ENCODE measurements around the gene TMEM62. TPM values are rescaled to one million over a fixed set of nuclear protein-coding genes. Genes with fewer than 3 reads are reported as not detected.
"Not testable (repeated sequence)": the region's sequence is repeated elsewhere in the genome, so short reads cannot be mapped to it uniquely, and the experiment has no call there.

TMEM62 gene
- total and polyA plus RNA-seq, 2 experiments from 2014 or later: 6.5 to 11.2 TPM

DNA sequence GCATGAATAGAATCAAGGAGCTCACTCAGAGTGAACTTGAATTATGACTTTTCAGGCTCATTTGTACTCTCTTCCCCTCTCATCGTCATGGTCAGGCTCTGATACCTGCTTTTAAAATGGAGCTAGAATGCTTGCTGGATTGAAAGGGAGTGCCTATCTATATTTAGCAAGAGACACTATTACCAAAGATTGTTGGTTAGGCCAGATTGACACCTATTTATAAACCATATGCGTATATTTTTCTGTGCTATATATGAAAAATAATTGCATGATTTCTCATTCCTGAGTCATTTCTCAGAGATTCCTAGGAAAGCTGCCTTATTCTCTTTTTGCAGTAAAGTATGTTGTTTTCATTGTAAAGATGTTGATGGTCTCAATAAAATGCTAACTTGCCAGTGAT, 61.4 kb downstream of the TMEM62 start:
- in situ Hi-C loops (cut with MboI): no loop called here
- H3K9me3 ChIP-seq (ENCODE audit: low read depth): no peaks in the 10 kb centered on the region
- H3K9ac ChIP-seq: no peak overlapping the region
- no peaks in the 10 kb centered on the region for H4K20me1 ChIP-seq (ENCODE audit: insufficient read depth)
- TF ChIP-seq EZH2phosphoT487 (IDR thresholded peaks at IDR 0.05; ENCODE audit: insufficient read depth, low read depth): no peak
- no peak for TF ChIP-seq EZH2 (IDR thresholded peaks at IDR 0.05; ENCODE audit: insufficient read depth, poor library complexity, severe bottlenecking)
- no peaks in the 10 kb centered on the region for H3K4me1 ChIP-seq (ENCODE audit: insufficient read depth)
- H3F3A ChIP-seq (ENCODE audit: insufficient read depth): no peaks in the 10 kb centered on the region; the same call in 1 of the 2 replicates
- WGBS, 2 experiments (ENCODE audit: low coverage in 1 of 2, low lambda C conversion rate in 2 of 2, missing lambda C conversion rate in 2 of 2): 93% methylated on average over 2 of the region's 2 CpGs
- no peaks in the 10 kb centered on the region for H3K27me3 ChIP-seq (replicated peaks; ENCODE audit: insufficient read depth)
- H3K79me2 ChIP-seq (ENCODE audit: insufficient read depth): no peaks in the 10 kb centered on the region
- no peak overlapping the region for H3K4me2 ChIP-seq (ENCODE audit: unreplicated experiment)
- no peak overlapping the region for H3K27ac ChIP-seq
- no peak for DNase-seq
- peaks cover 53% of the 10 kb centered on the region for H3K36me3 ChIP-seq (ENCODE audit: low read depth)
- H2AFZ ChIP-seq: no peak overlapping the region
- H3K4me3 ChIP-seq: no peak overlapping the region
- no peaks in the 10 kb centered on the region for H3K9me2 ChIP-seq (ENCODE audit: insufficient read depth)

DNA sequence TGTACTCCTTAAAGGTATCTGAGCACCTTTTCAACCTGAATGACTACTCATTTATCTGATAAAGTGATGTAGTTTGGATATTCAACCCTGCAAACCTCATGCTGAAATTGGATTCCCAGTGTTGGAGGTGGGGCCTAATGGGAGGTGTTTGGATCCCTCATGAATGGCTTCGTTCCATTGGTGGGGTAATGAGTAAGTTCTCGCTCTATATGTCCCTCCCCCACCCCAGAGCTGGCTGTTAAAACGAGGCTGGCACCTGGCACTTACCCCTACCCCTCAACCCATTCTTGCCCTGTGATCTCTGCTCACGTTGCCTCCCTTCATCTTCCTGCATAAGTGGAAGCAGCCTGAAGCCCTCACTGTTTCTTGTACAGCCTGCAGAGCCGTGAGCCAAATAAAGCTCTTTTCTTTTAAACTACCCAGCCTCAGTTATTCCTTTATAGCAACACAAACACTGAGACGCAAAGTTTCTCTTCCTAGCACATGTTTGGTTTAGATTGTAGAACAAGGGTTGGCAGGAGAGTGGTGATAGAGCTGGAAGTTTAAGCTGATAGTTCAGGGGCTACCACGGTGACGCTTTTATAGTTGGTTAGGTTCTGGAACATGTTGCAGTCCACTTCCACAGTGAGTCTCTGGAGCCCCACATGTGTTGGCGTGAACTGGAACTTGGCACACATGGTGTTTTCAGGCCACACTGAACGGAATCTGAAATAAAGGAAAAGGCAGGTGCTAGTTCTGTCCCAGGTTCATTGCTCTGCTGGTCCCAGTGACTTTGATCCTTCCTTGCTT, 63.6 kb downstream of the TMEM62 start:
- H3K4me3 ChIP-seq: no peak overlapping the region
- no peak overlapping the region for H3K9ac ChIP-seq
- no peaks in the 10 kb centered on the region for H3K9me2 ChIP-seq (ENCODE audit: insufficient read depth)
- H4K20me1 ChIP-seq (ENCODE audit: insufficient read depth): no peaks in the 10 kb centered on the region
- in situ Hi-C loops (cut with MboI): no loop called here
- H2AFZ ChIP-seq: no peak overlapping the region
- no peaks in the 10 kb centered on the region for H3K27me3 ChIP-seq (replicated peaks; ENCODE audit: insufficient read depth)
- no peak overlapping the region for H3K4me2 ChIP-seq (ENCODE audit: unreplicated experiment)
- H3K27ac ChIP-seq: no peak overlapping the region
- H3K4me1 ChIP-seq (ENCODE audit: insufficient read depth): no peaks in the 10 kb centered on the region
- no peaks in the 10 kb centered on the region for H3K9me3 ChIP-seq (ENCODE audit: low read depth)
- DNase-seq: no peak
- TF ChIP-seq EZH2 (IDR thresholded peaks at IDR 0.05; ENCODE audit: insufficient read depth, poor library complexity, severe bottlenecking) (no peak), EZH2phosphoT487 (IDR thresholded peaks at IDR 0.05; ENCODE audit: insufficient read depth, low read depth) (no peak)
- peaks cover 37% of the 10 kb centered on the region for H3K36me3 ChIP-seq (ENCODE audit: low read depth)
- H3F3A ChIP-seq (ENCODE audit: insufficient read depth): no peaks in the 10 kb centered on the region; the same call in 1 of the 2 replicates
- H3K79me2 ChIP-seq (ENCODE audit: insufficient read depth): no peaks in the 10 kb centered on the region
- 81 to 85% methylated on average over 10 of the region's 10 CpGs for WGBS, 2 experiments (ENCODE audit: low coverage in 1 of 2, low lambda C conversion rate in 2 of 2, missing lambda C conversion rate in 2 of 2)

- H3K4me1 ChIP-seq (ENCODE audit: insufficient read depth); H3F3A ChIP-seq (ENCODE audit: insufficient read depth); H3K4me3 ChIP-seq; H3K79me2 ChIP-seq (ENCODE audit: insufficient read depth); H3K9me2 ChIP-seq (ENCODE audit: insufficient read depth); H3K9me3 ChIP-seq (ENCODE audit: low read depth); H3K27me3 ChIP-seq (replicated peaks; ENCODE audit: insufficient read depth); H3K4me2 ChIP-seq (ENCODE audit: unreplicated experiment); H3K27ac ChIP-seq; H2AFZ ChIP-seq; H3K9ac ChIP-seq; in situ Hi-C loops (cut with MboI); H4K20me1 ChIP-seq (ENCODE audit: insufficient read depth); DNase-seq: not testable (repeated sequence)
- H3K36me3 ChIP-seq (ENCODE audit: low read depth): peaks cover 29% of the 10 kb centered on the region
- 93 to 94% methylated on average over 3 of the region's 3 CpGs for WGBS, 2 experiments (ENCODE audit: low coverage in 1 of 2, low lambda C conversion rate in 2 of 2, missing lambda C conversion rate in 2 of 2)
These were observed 64.4 kb downstream of the TMEM62 start for GRCh38 chr15:43197773-43198172.

- H3F3A ChIP-seq (ENCODE audit: insufficient read depth); H2AFZ ChIP-seq; H3K79me2 ChIP-seq (ENCODE audit: insufficient read depth); H3K27me3 ChIP-seq (replicated peaks; ENCODE audit: insufficient read depth); H3K9ac ChIP-seq; H3K4me3 ChIP-seq; H3K9me2 ChIP-seq (ENCODE audit: insufficient read depth); DNase-seq; H3K9me3 ChIP-seq (ENCODE audit: low read depth); H4K20me1 ChIP-seq (ENCODE audit: insufficient read depth); H3K4me1 ChIP-seq (ENCODE audit: insufficient read depth); H3K27ac ChIP-seq; H3K4me2 ChIP-seq (ENCODE audit: unreplicated experiment); in situ Hi-C loops (cut with MboI): not testable (repeated sequence)
- H3K36me3 ChIP-seq (ENCODE audit: low read depth): peaks cover 23% of the 10 kb centered on the region
- 93 to 98% methylated on average over 4 of the region's 4 CpGs for WGBS, 2 experiments (ENCODE audit: low coverage in 1 of 2, low lambda C conversion rate in 2 of 2, missing lambda C conversion rate in 2 of 2)
These were observed 65.2 kb downstream of the TMEM62 start for GRCh38 chr15:43198556-43198955.

DNA sequence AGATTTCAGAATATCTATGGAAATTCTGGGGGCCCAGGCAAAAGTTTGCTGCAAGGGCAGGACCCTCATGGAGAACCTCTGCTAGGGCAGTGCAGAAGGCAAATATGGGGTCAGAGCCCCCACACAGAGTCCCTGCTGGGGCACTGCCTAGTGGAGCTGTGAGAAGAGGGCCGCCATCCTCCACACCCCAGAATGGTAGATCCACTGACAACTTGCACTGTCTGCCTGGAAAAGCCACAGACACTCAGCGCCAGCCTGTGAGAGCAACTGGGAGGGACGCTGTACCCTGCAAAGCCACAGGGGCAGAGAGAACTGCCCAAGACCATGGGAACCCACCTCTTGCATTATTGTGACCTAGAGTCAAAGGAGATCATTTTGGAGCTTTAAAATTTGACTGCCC, 65.6 kb downstream of the TMEM62 start:
- Histone ChIP-seq H4K20me1 (ENCODE audit: insufficient read depth) (no peaks in the 10 kb centered on the region), H3K27me3 (replicated peaks; ENCODE audit: insufficient read depth) (no peaks in the 10 kb centered on the region), H3K27ac (no peak overlapping the region), H3K4me3 (no peak overlapping the region), H3K79me2 (ENCODE audit: insufficient read depth) (no peaks in the 10 kb centered on the region), H3K4me2 (ENCODE audit: unreplicated experiment) (no peak overlapping the region), H3K9ac (no peak overlapping the region), H3K9me2 (ENCODE audit: insufficient read depth) (no peaks in the 10 kb centered on the region), H3K36me3 (ENCODE audit: low read depth) (peaks cover 20% of the 10 kb centered on the region), H3K9me3 (ENCODE audit: low read depth) (no peaks in the 10 kb centered on the region), H3K4me1 (ENCODE audit: insufficient read depth) (no peaks in the 10 kb centered on the region), H3F3A (ENCODE audit: insufficient read depth) (no peaks in the 10 kb centered on the region; the same call in 1 of the 2 replicates), H2AFZ (no peak overlapping the region)
- no peak for DNase-seq
- in situ Hi-C loops (cut with MboI): no loop called here
- 85 to 90% methylated on average over 3 of the region's 3 CpGs for WGBS, 2 experiments (ENCODE audit: low coverage in 1 of 2, low lambda C conversion rate in 2 of 2, missing lambda C conversion rate in 2 of 2)
- TF ChIP-seq EZH2 (IDR thresholded peaks at IDR 0.05; ENCODE audit: insufficient read depth, poor library complexity, severe bottlenecking): no peak
- TF ChIP-seq EZH2phosphoT487 (IDR thresholded peaks at IDR 0.05; ENCODE audit: insufficient read depth, low read depth): no peak

Measured in GM23248 (cell line).